OCI-LY1 (cell line): Measurements from ENCODE around the gene GMIP.
"Not testable (repeated sequence)": the region's sequence is repeated elsewhere in the genome, so short reads cannot be mapped to it uniquely, and the experiment has no call there.

Source experiments
- H2AFZ ChIP-seq: fragments of 200-600 bp; sonication (generic), shearing (Covaris generic); 2 replicates; pipeline ENCODE4 v1.6.0; 2014; ENCODE audit warnings: antibody characterized with exemption, mild to moderate bottlenecking, low read length
- H3F3A ChIP-seq: fragments of 200-600 bp; sonication (generic), shearing (Covaris generic); 2 replicates; pipeline ENCODE4 v1.6.0; 2014; ENCODE audit warnings: mild to moderate bottlenecking, antibody characterized with exemption, low read length, moderate library complexity; ENCODE audit not compliant: insufficient read depth
- H3K27ac ChIP-seq: fragments of 200-600 bp; sonication (generic); 2 replicates; pipeline ENCODE4 v1.5.1; 2014; ENCODE audit warnings: low read length, mixed run types, mild to moderate bottlenecking, low read depth; ENCODE audit not compliant: poor library complexity, severe bottlenecking
- H3K27me3 ChIP-seq: fragments of 200-600 bp; sonication (generic); 2 replicates; pipeline ENCODE4 v1.6.0; 2014; ENCODE audit warnings: antibody characterized with exemption, mild to moderate bottlenecking, low read length, moderate library complexity; ENCODE audit not compliant: insufficient read depth
- H3K36me3 ChIP-seq: fragments of 200-600 bp; sonication (generic); 2 replicates; pipeline ENCODE4 v1.6.1; 2014; ENCODE audit warnings: mild to moderate bottlenecking, antibody characterized with exemption, low read length, moderate library complexity, mixed read lengths; ENCODE audit not compliant: insufficient read depth
- H3K4me1 ChIP-seq: fragments of 200-600 bp; sonication (generic); 2 replicates; pipeline ENCODE4 v1.5.1; 2014; ENCODE audit warnings: mild to moderate bottlenecking, low read length, moderate library complexity; ENCODE audit not compliant: insufficient read depth, severe bottlenecking
- H3K4me2 ChIP-seq: fragments of 200-600 bp; sonication (generic), shearing (Covaris generic); 2 replicates; pipeline ENCODE4 v1.6.1; 2014; ENCODE audit warnings: low read length
- H3K4me3 ChIP-seq: fragments of 200-600 bp; sonication (generic); 2 replicates; pipeline ENCODE4 v1.5.1; 2014; ENCODE audit warnings: low read length, low read depth, mild to moderate bottlenecking, mixed read lengths; ENCODE audit not compliant: poor library complexity, severe bottlenecking
- H3K79me2 ChIP-seq: fragments of 200-600 bp; shearing (Covaris generic); 2 replicates; pipeline ENCODE4 v1.6.1; 2016; ENCODE audit warnings: mixed run types, low read length, mixed read lengths; ENCODE audit not compliant: insufficient read depth
- H3K9ac ChIP-seq: fragments of 200-600 bp; sonication (generic), shearing (Covaris generic); 2 replicates; pipeline ENCODE4 v1.6.1; 2014; ENCODE audit warnings: mild to moderate bottlenecking, low read length, mixed read lengths
- H3K9me2 ChIP-seq: fragments of 200-600 bp; sonication (generic), shearing (Covaris generic); 2 replicates; pipeline ENCODE4 v1.6.1; 2014; ENCODE audit warnings: low read depth, mild to moderate bottlenecking, low read length, mixed read lengths
- H3K9me3 ChIP-seq: fragments of 200-600 bp; shearing (Covaris generic); 2 replicates; pipeline ENCODE4 v1.6.1; 2014; ENCODE audit warnings: low read length, mixed read lengths
- H4K20me1 ChIP-seq: fragments of 200-600 bp; sonication (generic), shearing (Covaris generic); 2 replicates; pipeline ENCODE4 v1.6.0; 2016; ENCODE audit warnings: mild to moderate bottlenecking, low read length; ENCODE audit not compliant: insufficient read depth
- CTCF ChIP-seq: fragments of 200-600 bp; sonication (generic), shearing (Covaris generic); IDR thresholded peaks from 2 replicates; pipeline ENCODE4 v1.5.1; 2017; ENCODE audit warnings: mild to moderate bottlenecking, antibody characterized with exemption, low read length, moderate library complexity, mixed read lengths
- EZH2 ChIP-seq: fragments of 200-600 bp; sonication (generic), shearing (Covaris generic); IDR thresholded peaks from 2 replicates; pipeline ENCODE4 v1.8.0; 2017; ENCODE audit warnings: borderline replicate concordance, mixed run types, mild to moderate bottlenecking, antibody characterized with exemption, low read length, moderate library complexity, mixed read lengths

The GMIP gene

GRCh38 chr19:19643158-19644053 lies at the start of gene GMIP:
GMIP (minus strand) TSS chr19:19643657; CDS start chr19:19643529, 128 bp downstream.
- Histone ChIP-seq H4K20me1 (no peaks in the 10 kb centered on the region), H3K4me1 (peaks cover 17% of the 10 kb centered on the region), H2AFZ (no peak within 1 kb of the TSS)

GRCh38 chr19:19691683-19692082 lies 48.2 kb upstream of the GMIP start:
- Histone ChIP-seq H3K4me2 (no peak overlapping the region), H4K20me1 (no peaks in the 10 kb centered on the region), H3K4me3 (no peak overlapping the region), H3K27me3 (no peaks in the 10 kb centered on the region), H3K36me3 (peaks cover 7% of the 10 kb centered on the region), H3F3A (no peaks in the 10 kb centered on the region), H3K27ac (no peak overlapping the region), H3K9ac (no peak overlapping the region), H3K9me2 (no peaks in the 10 kb centered on the region), H3K4me1 (no peaks in the 10 kb centered on the region), H2AFZ (no peak overlapping the region), H3K79me2 (no peaks in the 10 kb centered on the region), H3K9me3 (0 out of 2 replicates have a peak, but pooled peaks cover 2% of the 10 kb centered on the region)
- TF ChIP-seq EZH2, result no peak
- no peak for TF ChIP-seq CTCF

More at GRCh38 chr19:19643158-19644053, at the start of gene GMIP:
- H3K27ac ChIP-seq, result peak within 1 kb of the TSS; percentile 90
- H3K79me2 ChIP-seq, result peaks cover 8% of the 10 kb centered on the region
- H3K9ac ChIP-seq, result peak within 1 kb of the TSS; percentile 100
- no peaks in the 10 kb centered on the region for H3K27me3 ChIP-seq
- peak within 1 kb of the TSS; percentile 98 for H3K4me2 ChIP-seq
- no peaks in the 10 kb centered on the region for H3K9me2 ChIP-seq
- no peaks in the 10 kb centered on the region for H3K9me3 ChIP-seq
- no peaks in the 10 kb centered on the region for H3F3A ChIP-seq
- H3K4me3 ChIP-seq, result peak within 1 kb of the TSS; percentile 99
- TF ChIP-seq CTCF (peak; percentile 92), EZH2 (no peak)
- peaks cover 79% of the 10 kb centered on the region for H3K36me3 ChIP-seq

GRCh38 chr19:19689023-19689422 lies 45.6 kb upstream of the GMIP start:
- not testable (repeated sequence) for H2AFZ ChIP-seq, H3K9me2 ChIP-seq, H3F3A ChIP-seq, H3K79me2 ChIP-seq, H3K4me1 ChIP-seq, H3K9ac ChIP-seq, H3K9me3 ChIP-seq, H3K4me2 ChIP-seq, H3K4me3 ChIP-seq, H3K27me3 ChIP-seq, H4K20me1 ChIP-seq, H3K27ac ChIP-seq, H3K36me3 ChIP-seq
